H1 (cell line): ENCODE measurements around the gene AK5. TPM values are rescaled to one million over a fixed set of nuclear protein-coding genes. Genes with fewer than 3 reads are reported as not detected.

Experiments
- CTCF ChIA-PET: fragments of 300-600 bp; sonication (Branson Sonifier 250); formaldehyde crosslinking; loops from one replicate; lab custom pipeline; 2021; ENCODE audit not compliant: partially characterized antibody; lab: Charles Lee
- POLR2A ChIA-PET: fragments of 300-600 bp; sonication (Branson Sonifier 250); formaldehyde crosslinking; loops from one replicate; lab custom pipeline; 2021; ENCODE audit warnings: inconsistent platforms; ENCODE audit not compliant: partially characterized antibody; lab: Charles Lee
- DNase-seq, 2 experiments: peaks; one replicate each; pipeline versions ENCODE4 v3.0.0 to v3.0.0-alpha.2; 2010 to 2022; ENCODE audit warnings: low spot score in 2 of 2, low read depth in 1 of 2, mixed read lengths in 1 of 2
- FAIRE-seq: peaks from 2 replicates; lab custom pipeline; 2011; peaks lifted over from hg19 to GRCh38; lab: Jason Lieb, UNC
- H2AFZ ChIP-seq: 2 replicates; pipeline ENCODE4 v1.8.1; 2012; ENCODE audit warnings: low read length, inconsistent platforms
- H2AK5ac ChIP-seq: 2 replicates; pipeline ENCODE4 v1.6.1; 2013; ENCODE audit warnings: low read depth, low read length
- H2BK120ac ChIP-seq: replicated peaks from 2 replicates; pipeline ENCODE3; 2013; ENCODE audit warnings: low read depth, low read length, inconsistent platforms
- H2BK12ac ChIP-seq: 2 replicates; pipeline ENCODE4 v1.6.1; 2013; ENCODE audit warnings: low read depth, low read length
- H2BK15ac ChIP-seq: 2 replicates; pipeline ENCODE4 v1.6.1; 2013; ENCODE audit warnings: low read length
- H2BK20ac ChIP-seq: 2 replicates; pipeline ENCODE4 v1.6.1; 2013; ENCODE audit warnings: low read length
- H2BK5ac ChIP-seq: 2 replicates; pipeline ENCODE4 v1.6.1; 2013; ENCODE audit warnings: low read depth, low read length
- H3K14ac ChIP-seq: 2 replicates; pipeline ENCODE4 v1.6.1; 2013; ENCODE audit warnings: inconsistent platforms; ENCODE audit not compliant: insufficient read length
- H3K18ac ChIP-seq: 2 replicates; pipeline ENCODE4 v1.6.1; 2013; ENCODE audit warnings: low read length; ENCODE audit errors: extremely low read depth
- H3K23ac ChIP-seq: 2 replicates; pipeline ENCODE4 v1.6.1; 2013; ENCODE audit warnings: inconsistent platforms; ENCODE audit not compliant: insufficient read length
- H3K23me2 ChIP-seq: 2 replicates; pipeline ENCODE4 v1.6.1; 2013; ENCODE audit warnings: low read depth, low read length
- H3K27ac ChIP-seq: 2 replicates; pipeline ENCODE4 v1.6.1; 2011; ENCODE audit warnings: low read depth, low read length, inconsistent platforms
- H3K27me3 ChIP-seq, 4 experiments: replicated peaks in 1 of 4; 1 replicate in 1 of 4; 2 replicates in 3 of 4; pipeline versions ENCODE4 v1.6.1 to v1.8.1; 2011 to 2013; ENCODE audit warnings: low read length in 3 of 4, mild to moderate bottlenecking in 3 of 4, inconsistent platforms in 2 of 4, mixed read lengths in 2 of 4, moderate library complexity in 1 of 4; ENCODE audit not compliant: control insufficient read depth in 3 of 4, insufficient read depth in 3 of 4; ENCODE audit errors: extremely low read depth in 1 of 4
- H3K36me3 ChIP-seq, 4 experiments: 2 replicates each; pipeline versions ENCODE4 v1.6.1 to v1.8.1; 2011 to 2013; ENCODE audit warnings: mild to moderate bottlenecking in 4 of 4, low read length in 3 of 4, moderate library complexity in 2 of 4, control low read depth in 1 of 4, inconsistent platforms in 1 of 4; ENCODE audit not compliant: insufficient read depth in 4 of 4, control insufficient read depth in 2 of 4
- H3K4ac ChIP-seq: replicated peaks from 2 replicates; pipeline ENCODE3; 2013; ENCODE audit warnings: low read length, low read depth, mixed read lengths, inconsistent platforms; ENCODE audit not compliant: insufficient read length
- H3K4me1 ChIP-seq, 4 experiments: replicated peaks in 1 of 4; 1 replicate in 1 of 4; 2 replicates in 3 of 4; pipeline versions ENCODE4 v1.6.1 to v1.8.1; 2011 to 2013; ENCODE audit warnings: low read length in 3 of 4, inconsistent platforms in 2 of 4, mixed read lengths in 1 of 4; ENCODE audit not compliant: insufficient read depth in 4 of 4, control insufficient read depth in 3 of 4
- H3K4me2 ChIP-seq, 2 experiments: 2 replicates each; pipeline versions ENCODE4 v1.6.1 to v1.8.1; 2011 to 2013; ENCODE audit warnings: low read depth in 2 of 2, low read length in 2 of 2, control low read depth in 1 of 2, inconsistent platforms in 1 of 2, mild to moderate bottlenecking in 1 of 2; ENCODE audit not compliant: insufficient read depth in 1 of 2
- H3K4me3 ChIP-seq, 4 experiments: fragments of 200-600, 300-600 bp in 1 of 4; sonication (generic), shearing (Covaris generic), sonication (Bioruptor Twin) in 1 of 4; 2 replicates each; pipeline versions ENCODE4 v1.5.1 to v1.8.1; 2011 to 2016; ENCODE audit warnings: low read length in 4 of 4, low read depth in 3 of 4, control low read depth in 2 of 4, inconsistent platforms in 2 of 4, mild to moderate bottlenecking in 2 of 4, mixed read lengths in 1 of 4, moderate library complexity in 1 of 4; ENCODE audit not compliant: insufficient read depth in 2 of 4; ENCODE audit errors: extremely low read depth in 1 of 4
- H3K56ac ChIP-seq: replicated peaks from 2 replicates; pipeline ENCODE3; 2013; ENCODE audit warnings: low read depth, mild to moderate bottlenecking, mixed read lengths, low read length, inconsistent platforms; ENCODE audit not compliant: insufficient read length
- H3K79me1 ChIP-seq: 2 replicates; pipeline ENCODE4 v1.6.1; 2013; ENCODE audit warnings: low read depth, low read length, control low read depth
- H3K79me2 ChIP-seq, 2 experiments: 2 replicates each; pipeline versions ENCODE4 v1.6.1 to v1.8.1; 2012 to 2013; ENCODE audit warnings: low read length in 2 of 2, mild to moderate bottlenecking in 2 of 2, inconsistent platforms in 1 of 2; ENCODE audit not compliant: insufficient read depth in 2 of 2, control insufficient read depth in 1 of 2
- H3K9ac ChIP-seq, 4 experiments: replicated peaks in 1 of 4; 1 replicate in 1 of 4; 2 replicates in 3 of 4; pipeline versions ENCODE4 v1.6.1 to v1.8.1; 2011 to 2013; ENCODE audit warnings: low read depth in 3 of 4, low read length in 3 of 4, control low read depth in 2 of 4, mild to moderate bottlenecking in 2 of 4, moderate library complexity in 2 of 4, inconsistent platforms in 1 of 4; ENCODE audit errors: extremely low read depth in 1 of 4
- H3K9me3 ChIP-seq, 2 experiments: 2 replicates each; pipeline versions ENCODE4 v1.6.1 to v1.8.1; 2012 to 2013; ENCODE audit warnings: mild to moderate bottlenecking in 2 of 2, moderate library complexity in 2 of 2, control low read depth in 1 of 2, inconsistent platforms in 1 of 2, low read depth in 1 of 2, low read length in 1 of 2, mixed read lengths in 1 of 2; ENCODE audit not compliant: insufficient read depth in 2 of 2
- H4K20me1 ChIP-seq, 2 experiments: replicated peaks in 1 of 2; 2 replicates each; pipeline versions ENCODE3 to v1.8.1; 2011 to 2013; ENCODE audit warnings: inconsistent platforms in 2 of 2, low read length in 2 of 2, mild to moderate bottlenecking in 1 of 2; ENCODE audit not compliant: insufficient read depth in 2 of 2, control insufficient read depth in 1 of 2
- H4K5ac ChIP-seq: 2 replicates; pipeline ENCODE4 v1.6.1; 2013; ENCODE audit warnings: low read length, low read depth, mixed read lengths, inconsistent platforms; ENCODE audit not compliant: insufficient read length
- H4K8ac ChIP-seq: 2 replicates; pipeline ENCODE4 v1.8.0; 2013; ENCODE audit warnings: mild to moderate bottlenecking, moderate library complexity, low read length, inconsistent platforms; ENCODE audit not compliant: insufficient read depth; ENCODE audit errors: extremely low read depth
- H4K91ac ChIP-seq: replicated peaks from 2 replicates; pipeline ENCODE3; 2013; ENCODE audit warnings: low read length, mixed read lengths, inconsistent platforms; ENCODE audit not compliant: insufficient read length
- ASH2L ChIP-seq: fragments of 200-600, 300-600 bp; sonication (generic); IDR thresholded peaks from one replicate; pipeline ENCODE4 v1.7.1; 2017; ENCODE audit warnings: low read length
- BCL11A ChIP-seq, 2 experiments: IDR thresholded peaks; one replicate each; pipeline ENCODE4 v1.6.1; 2011; ENCODE audit warnings: low read depth in 2 of 2, low read length in 2 of 2, mild to moderate bottlenecking in 2 of 2
- BRCA1 ChIP-seq: IDR thresholded peaks from 2 replicates; pipeline ENCODE4 v1.6.1; 2012; ENCODE audit warnings: low read depth, low read length, improper control_type of control experiment
- CHD1 ChIP-seq: IDR thresholded peaks from 2 replicates; pipeline ENCODE4 v1.6.1; 2012; ENCODE audit warnings: low read depth, low read length, improper control_type of control experiment
- CHD2 ChIP-seq: IDR thresholded peaks from 2 replicates; pipeline ENCODE4 v1.6.1; 2012; ENCODE audit warnings: low read length, improper control_type of control experiment
- HDAC2 ChIP-seq, 2 experiments: fragments of 300-600 bp in 1 of 2; sonication (generic) in 1 of 2; IDR thresholded peaks; 2 replicates each; pipeline ENCODE4 v1.6.1; 2011 to 2012; ENCODE audit warnings: low read depth in 2 of 2, low read length in 2 of 2, mild to moderate bottlenecking in 2 of 2, moderate library complexity in 2 of 2, borderline replicate concordance in 1 of 2, inconsistent platforms in 1 of 2
- NRF1 ChIP-seq: IDR thresholded peaks from 2 replicates; pipeline ENCODE4 v1.6.1; 2011; ENCODE audit warnings: mild to moderate bottlenecking, low read depth, low read length, improper control_type of control experiment
- POLR2AphosphoS5 ChIP-seq: IDR thresholded peaks from 2 replicates; pipeline ENCODE4 v1.6.1; 2011; ENCODE audit warnings: low read depth, low read length
- RAD21 ChIP-seq, 2 experiments: IDR thresholded peaks in 1 of 2; conservative IDR thresholded peaks in 1 of 2; 2 replicates each; pipeline ENCODE4 v1.6.1; 2011; ENCODE audit warnings: low read depth in 2 of 2, low read length in 2 of 2, improper control_type of control experiment in 1 of 2, inconsistent platforms in 1 of 2, mild to moderate bottlenecking in 1 of 2, moderate library complexity in 1 of 2
- RNF2 ChIP-seq: fragments of 200-900, 300-1000 bp; sonication (generic); IDR thresholded peaks from 2 replicates; pipeline ENCODE4 v1.7.1; 2016; ENCODE audit warnings: borderline replicate concordance, low read depth, mild to moderate bottlenecking, antibody characterized with exemption, low read length; ENCODE audit not compliant: poor library complexity, severe bottlenecking; ENCODE audit errors: missing control alignments
- TEAD4 ChIP-seq: IDR thresholded peaks from 2 replicates; pipeline ENCODE4 v1.6.1; 2012; ENCODE audit warnings: low read depth, low read length, inconsistent platforms, mixed read lengths
- ZNF274 ChIP-seq: IDR thresholded peaks from 2 replicates; pipeline ENCODE4 v1.7.0; 2012; ENCODE audit warnings: low read length, borderline replicate concordance; ENCODE audit errors: extremely low read depth
- WGBS, 2 experiments: shearing (Covaris generic) in 1 of 2; methylation state at CpG; one replicate each; pipeline versions ENCODE4 v1.1.6 to v1.1.7; 2013 to 2015; ENCODE audit warnings: low lambda C conversion rate in 2 of 2, mixed read lengths in 2 of 2, inconsistent platforms in 1 of 2, low coverage in 1 of 2, missing lambda C conversion rate in 1 of 2; ENCODE audit not compliant: insufficient replicate concordance in 2 of 2, insufficient coverage in 1 of 2, insufficient read length in 1 of 2; ENCODE audit errors: extremely low coverage in 1 of 2, missing lambda C conversion rate in 1 of 2; 5-methylcytosine and 5-hydroxymethylcytosine counted together
- polyA plus RNA-seq, 7 experiments: library from polyadenylated mRNA; depleted of rRNA in 3 of 7; stranded (reverse) in 5 of 7; unstranded in 2 of 7; fragments of >200 nt in 5 of 7; fragments of 200-250 nt in 2 of 7; gene quantifications; 1 replicate in 5 of 7; 2 replicates in 1 of 7; 4 replicates in 1 of 7; pipeline versions ENCODE4 v1.2.1 to v1.2.3, GENCODE V29; 2011 to 2013; ENCODE audit warnings: missing spikeins in 2 of 7, mixed read lengths in 2 of 7
- total RNA-seq: library from RNA; stranded (reverse); fragmentation: NEBNext Ultra II Directional; extraction: Animal tissue kit (Norgen Biotek cat#: 25700); gene quantifications from 2 replicates; pipeline ENCODE4 v1.2.1, GENCODE V29; 2021

The AK5 gene
- total and polyA plus RNA-seq, 2 of the 8 experiments (the other 6 are each of a cell fraction or from before 2014, with no cell fraction given): 2.0 to 7.1 TPM

DNA sequence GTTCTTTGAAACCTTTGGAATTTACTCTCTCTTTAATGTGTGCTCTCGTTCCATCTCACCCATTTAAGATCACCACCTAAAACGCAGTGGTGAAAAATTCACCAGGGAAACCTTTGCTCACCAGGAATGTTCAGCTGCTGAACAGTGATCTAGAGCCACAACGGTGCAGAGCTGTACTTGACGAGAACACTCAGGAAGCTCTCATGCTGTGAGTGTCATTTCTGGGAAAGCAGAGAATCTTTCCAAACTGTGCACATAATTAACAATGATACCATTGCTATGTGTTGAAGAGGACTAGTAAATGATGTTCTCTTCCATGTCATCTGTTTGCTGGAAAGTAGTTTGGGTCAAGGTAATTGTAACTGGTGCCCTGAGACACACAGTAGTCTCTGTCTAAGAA, 283.5 kb downstream of the AK5 start:
- H3K27me3 ChIP-seq: 0 out of 7 replicates have a peak, but pooled peaks cover 0 to 3% (median 0%) of the 10 kb centered on the region in 4 experiments
- no peak overlapping the region for H3K9ac ChIP-seq
- H4K20me1 ChIP-seq: no peaks in the 10 kb centered on the region
- H3K14ac ChIP-seq: no peak overlapping the region
- H2AFZ ChIP-seq: no peak overlapping the region
- H3K4me1 ChIP-seq: no peaks in the 10 kb centered on the region
- no peaks in the 10 kb centered on the region for H3K79me1 ChIP-seq
- no peak overlapping the region for H3K18ac ChIP-seq
- no peak for FAIRE-seq
- no peak overlapping the region for H2BK5ac ChIP-seq
- no peak overlapping the region for H2AK5ac ChIP-seq
- no peak for DNase-seq
- H3K9me3 ChIP-seq: no peaks in the 10 kb centered on the region
- H4K91ac ChIP-seq: no peak overlapping the region
- H2BK12ac ChIP-seq: no peak overlapping the region
- POLR2A ChIA-PET: interaction anchor here (1.2 kb wide), 1 partner anchor 24 kb away, joined by 3 read pairs; no protein-coding TSS in a partner anchor
- no peak overlapping the region for H3K23ac ChIP-seq
- no peak overlapping the region for H3K4me3 ChIP-seq
- WGBS, 2 experiments: 95% methylated on average over 4 of the region's 4 CpGs; no CpG with 5 or more reads in 1 of the 2 experiments
- H3K36me3 ChIP-seq: peaks cover 0 to 38% (median 25%) of the 10 kb centered on the region in 4 experiments; a peak in 6 of 8 replicates
- H3K27ac ChIP-seq: no peak overlapping the region
- H2BK15ac ChIP-seq: no peak overlapping the region
- no peaks in the 10 kb centered on the region for H3K79me2 ChIP-seq
- H4K8ac ChIP-seq: no peak overlapping the region
- TF ChIP-seq ASH2L (no peak), HDAC2 (IDR thresholded peaks at IDR 0.05; ENCODE audit: borderline replicate concordance in 1 of 2, low read depth in 2 of 2, low read length in 2 of 2) (no peak), CHD1 (no peak), TEAD4 (no peak), POLR2AphosphoS5 (no peak), NRF1 (no peak), CHD2 (no peak), RNF2 (no peak), RAD21 (IDR thresholded peaks at IDR 0.05 in 1 of 2, conservative IDR thresholded peaks at IDR 0.05 in 1 of 2; ENCODE audit: low read depth in 2 of 2, low read length in 2 of 2) (no peak), BCL11A (IDR thresholded peaks at IDR 0.05; ENCODE audit: low read depth in 2 of 2, low read length in 2 of 2) (no peak), BRCA1 (no peak), ZNF274 (no peak)
- TF ChIP-seq, all 59 proteins: peak for 0
- CTCF ChIA-PET: interaction anchor here (0.6 to 0.7 kb wide), 2 partner anchors 148 to 412 kb away, joined by 3 read pairs; no protein-coding TSS in a partner anchor
- Histone ChIP-seq H3K4ac (no peak overlapping the region), H2BK120ac (no peak overlapping the region), H3K4me2 (no peak overlapping the region), H3K56ac (no peak overlapping the region), H3K23me2 (no peaks in the 10 kb centered on the region), H2BK20ac (no peak overlapping the region), H4K5ac (no peak overlapping the region)
